ENCODE measurements around the gene NUBPL.
"Not testable (repeated sequence)": the region's sequence is repeated elsewhere in the genome, so short reads cannot be mapped to it uniquely, and the experiment has no call there.

Gene NUBPL

GRCh38 chr14:31672709-31673108, 111.5 kb downstream of the NUBPL start:
- DNase-seq = no peak
- no peak for TF ChIP-seq POLR2A (IDR thresholded peaks at IDR 0.05; ENCODE audit: low read length)
- no peak for TF ChIP-seq GATA1 (IDR thresholded peaks at IDR 0.05; ENCODE audit: low read depth, low read length)

GRCh38 chr14:31677052-31677451, 115.8 kb downstream of the NUBPL start:
- no peak for DNase-seq

GRCh38 chr14:31677630-31678029, 116.4 kb downstream of the NUBPL start:
- TF ChIP-seq POLR2A (IDR thresholded peaks at IDR 0.05; ENCODE audit: low read length) (no peak), GATA1 (IDR thresholded peaks at IDR 0.05; ENCODE audit: low read depth, low read length) (no peak)
- no peak for DNase-seq

More at GRCh38 chr14:31677052-31677451, 115.8 kb downstream of the NUBPL start:
- TF ChIP-seq GATA1 (IDR thresholded peaks at IDR 0.05; ENCODE audit: low read depth, low read length) = no peak
- no peak for TF ChIP-seq POLR2A (IDR thresholded peaks at IDR 0.05; ENCODE audit: low read length)

GRCh38 chr14:31678421-31679249, 117.4 kb downstream of the NUBPL start:
- no peak for DNase-seq
- no peak for TF ChIP-seq GATA1 (IDR thresholded peaks at IDR 0.05; ENCODE audit: low read depth, low read length)
- no peak for TF ChIP-seq POLR2A (IDR thresholded peaks at IDR 0.05; ENCODE audit: low read length)

- DNase-seq = no peak
- no peak for TF ChIP-seq GATA1 (IDR thresholded peaks at IDR 0.05; ENCODE audit: low read depth, low read length)
- TF ChIP-seq POLR2A (IDR thresholded peaks at IDR 0.05; ENCODE audit: low read length) = no peak
Observed at GRCh38 chr14:31682768-31683167, 121.6 kb downstream of the NUBPL start.

GRCh38 chr14:31687726-31688125, 126.5 kb downstream of the NUBPL start:
- TF ChIP-seq GATA1 (IDR thresholded peaks at IDR 0.05; ENCODE audit: low read depth, low read length) (no peak), POLR2A (IDR thresholded peaks at IDR 0.05; ENCODE audit: low read length) (no peak)
- peak in 1 of 2 experiments; percentile 44 for DNase-seq

GRCh38 chr14:31690056-31690455, 128.9 kb downstream of the NUBPL start:
- DNase-seq = peak in 1 of 2 experiments; percentile 47
- TF ChIP-seq POLR2A (IDR thresholded peaks at IDR 0.05; ENCODE audit: low read length) (no peak), GATA1 (IDR thresholded peaks at IDR 0.05; ENCODE audit: low read depth, low read length) (no peak)

GRCh38 chr14:31692376-31692781, 131.2 kb downstream of the NUBPL start:
- DNase-seq = no peak
- TF ChIP-seq GATA1 (IDR thresholded peaks at IDR 0.05; ENCODE audit: low read depth, low read length) = no peak
- TF ChIP-seq POLR2A (IDR thresholded peaks at IDR 0.05; ENCODE audit: low read length) = no peak

- no peak for TF ChIP-seq POLR2A (IDR thresholded peaks at IDR 0.05; ENCODE audit: low read length)
- DNase-seq = no peak
Observed at GRCh38 chr14:31696378-31696777, 135.2 kb downstream of the NUBPL start.

GRCh38 chr14:31699809-31700208, 138.6 kb downstream of the NUBPL start:
- no peak for DNase-seq
- no peak for TF ChIP-seq GATA1 (IDR thresholded peaks at IDR 0.05; ENCODE audit: low read depth, low read length)
- TF ChIP-seq POLR2A (IDR thresholded peaks at IDR 0.05; ENCODE audit: low read length) = no peak

GRCh38 chr14:31700282-31701074, 139.3 kb downstream of the NUBPL start:
- DNase-seq = no peak
- TF ChIP-seq POLR2A (IDR thresholded peaks at IDR 0.05; ENCODE audit: low read length) (no peak), GATA1 (IDR thresholded peaks at IDR 0.05; ENCODE audit: low read depth, low read length) (no peak)

- DNase-seq = no peak
- TF ChIP-seq POLR2A (IDR thresholded peaks at IDR 0.05; ENCODE audit: low read length) = no peak
- TF ChIP-seq GATA1 (IDR thresholded peaks at IDR 0.05; ENCODE audit: low read depth, low read length) = no peak
Observed at GRCh38 chr14:31702130-31702529, 140.9 kb downstream of the NUBPL start.

GRCh38 chr14:31703056-31703455, 141.9 kb downstream of the NUBPL start:
- DNase-seq = no peak
- TF ChIP-seq GATA1 (IDR thresholded peaks at IDR 0.05; ENCODE audit: low read depth, low read length) = no peak
- TF ChIP-seq POLR2A (IDR thresholded peaks at IDR 0.05; ENCODE audit: low read length) = no peak

GRCh38 chr14:31705731-31706130, 144.5 kb downstream of the NUBPL start:
- no peak for DNase-seq
- TF ChIP-seq POLR2A (IDR thresholded peaks at IDR 0.05; ENCODE audit: low read length) (no peak), GATA1 (IDR thresholded peaks at IDR 0.05; ENCODE audit: low read depth, low read length) (no peak)

GRCh38 chr14:31708661-31709060, 147.5 kb downstream of the NUBPL start:
- DNase-seq = not testable (repeated sequence)
